HepG2 (cell line): Measurements from ENCODE around the gene LYZL6. TPM values are rescaled to one million over a fixed set of nuclear protein-coding genes. Genes with fewer than 3 reads are reported as not detected.

ENCODE experiments used
- ATAC-seq: fragments of 200-7000 bp; cut with Tn5 transposase; 3 replicates; pipeline ENCODE4 v1.9.1; 2020; ENCODE audit warnings: mild to moderate bottlenecking, moderate library complexity
- BruUV-seq: library from RNA; stranded (reverse); fragments of 400-500 nt; replicated peaks from 2 replicates; lab custom pipeline; 2021; lab: Mats Ljungman, UMichigan
- CTCF ChIA-PET: fragments of 300-600 bp; formaldehyde crosslinking; extraction: SDS; loops from one replicate; lab custom pipeline; 2021; ENCODE audit warnings: low total read pairs, inconsistent platforms, low intra/inter-chr PET ratio; lab: Yijun Ruan, JAX
- POLR2A ChIA-PET: fragments of 350-600 bp; sonication (Branson Sonifier 250); formaldehyde crosslinking; loops from one replicate; lab custom pipeline; 2020; ENCODE audit warnings: antibody characterized with exemption, inconsistent platforms; lab: Yijun Ruan, JAX
- DNase-seq: peaks from one replicate; pipeline ENCODE4 v3.0.0-alpha.2; 2015; ENCODE audit warnings: low spot score
- FAIRE-seq: peaks from 3 replicates; lab custom pipeline; 2011; peaks lifted over from hg19 to GRCh38; lab: Jason Lieb, UNC
- H2AFZ ChIP-seq: one replicate; pipeline ENCODE4 v1.6.1; 2011; ENCODE audit warnings: low read length, inconsistent platforms
- H3K27ac ChIP-seq: fragments of 300-600 bp; 3 replicates; pipeline ENCODE4 v1.8.0; 2011; ENCODE audit warnings: mixed run types, mild to moderate bottlenecking, mixed read lengths, low read length, inconsistent platforms; ENCODE audit not compliant: insufficient read depth; ENCODE audit errors: extremely low read length
- H3K27me3 ChIP-seq, 2 experiments: fragments of 200-600 bp in 1 of 2; 2 replicates in 1 of 2; 3 replicates in 1 of 2; pipeline versions ENCODE4 v1.6.0 to v1.8.0; 2011; ENCODE audit warnings: low read length in 2 of 2, mild to moderate bottlenecking in 2 of 2, moderate library complexity in 2 of 2, inconsistent platforms in 1 of 2; ENCODE audit not compliant: insufficient read depth in 2 of 2, control insufficient read depth in 1 of 2
- H3K36me3 ChIP-seq, 2 experiments: fragments of 200-600 bp in 1 of 2; replicated peaks in 1 of 2; 2 replicates in 1 of 2; 3 replicates in 1 of 2; pipeline versions ENCODE4 v1.5.1 to v1.8.0; 2011; ENCODE audit warnings: low read length in 2 of 2, inconsistent platforms in 1 of 2; ENCODE audit not compliant: insufficient read depth in 2 of 2, control insufficient read depth in 1 of 2
- H3K4me1 ChIP-seq: 2 replicates; pipeline ENCODE4 v1.5.1; 2012; ENCODE audit warnings: low read length, inconsistent platforms; ENCODE audit not compliant: insufficient read depth
- H3K4me2 ChIP-seq: 2 replicates; pipeline ENCODE4 v1.6.0; 2011; ENCODE audit warnings: low read depth, low read length, inconsistent platforms
- H3K4me3 ChIP-seq, 3 experiments: fragments of 200-600 bp in 1 of 3; sonication (generic), shearing (Covaris generic) in 1 of 3; replicated peaks in 1 of 3; 2 replicates each; pipeline ENCODE4 v1.5.1; 2011 to 2016; ENCODE audit warnings: low read length in 3 of 3, inconsistent platforms in 2 of 3, low read depth in 2 of 3, mild to moderate bottlenecking in 2 of 3, control low read depth in 1 of 3, mixed read lengths in 1 of 3; ENCODE audit not compliant: insufficient read depth in 1 of 3
- H3K79me2 ChIP-seq: one replicate; pipeline ENCODE4 v1.6.1; 2011; ENCODE audit warnings: low read length, inconsistent platforms; ENCODE audit not compliant: insufficient read depth
- H3K9ac ChIP-seq: 2 replicates; pipeline ENCODE4 v1.6.0; 2011; ENCODE audit warnings: mild to moderate bottlenecking, low read depth, low read length, inconsistent platforms; ENCODE audit not compliant: insufficient read depth
- H3K9me3 ChIP-seq: 2 replicates; pipeline ENCODE4 v1.5.1; 2012; ENCODE audit warnings: mild to moderate bottlenecking, low read length
- H4K20me1 ChIP-seq: 2 replicates; pipeline ENCODE4 v1.6.0; 2011; ENCODE audit warnings: inconsistent platforms, mild to moderate bottlenecking, low read length, moderate library complexity; ENCODE audit not compliant: insufficient read depth
- ATRX ChIP-seq: sonication (generic); formaldehyde crosslinking; IDR thresholded peaks from 2 replicates; pipeline ENCODE4 v1.4.0; 2020; ENCODE audit warnings: missing genetic modification reagents, borderline replicate concordance
- CEBPB ChIP-seq: IDR thresholded peaks from 2 replicates; pipeline ENCODE4 v1.6.1; 2011; ENCODE audit warnings: low read depth, low read length, improper control_type of control experiment, borderline replicate concordance
- JARID2 ChIP-seq: sonication (generic); formaldehyde crosslinking; IDR thresholded peaks from 2 replicates; pipeline ENCODE4 v1.8.1; 2023; ENCODE audit warnings: missing genetic modification reagents, inconsistent platforms; ENCODE audit not compliant: insufficient replicate concordance
- KLF13 ChIP-seq: sonication (generic); formaldehyde crosslinking; IDR thresholded peaks from 2 replicates; pipeline ENCODE4 v1.4.0; 2020; ENCODE audit warnings: mild to moderate bottlenecking, missing genetic modification reagents
- MBD4 ChIP-seq: IDR thresholded peaks from 2 replicates; pipeline ENCODE4 v1.6.1; 2012; ENCODE audit warnings: low read length, inconsistent platforms, borderline replicate concordance
- MEIS2 ChIP-seq: sonication (generic); formaldehyde crosslinking; IDR thresholded peaks from 2 replicates; pipeline ENCODE4 v1.9.0; 2021; ENCODE audit warnings: mild to moderate bottlenecking, missing genetic modification reagents
- PAF1 ChIP-seq: IDR thresholded peaks from 2 replicates; pipeline ENCODE4 v1.6.1; 2016; ENCODE audit warnings: missing genetic modification reagents, missing compliant biosample characterization
- ZNF350 ChIP-seq: sonication (generic); formaldehyde crosslinking; IDR thresholded peaks from 2 replicates; pipeline ENCODE4 v1.4.0; 2020; ENCODE audit warnings: mild to moderate bottlenecking, low read depth, missing genetic modification reagents, borderline replicate concordance
- ZNF773 ChIP-seq: sonication (generic); formaldehyde crosslinking; IDR thresholded peaks from 2 replicates; pipeline ENCODE4 v1.4.0; 2020; ENCODE audit warnings: missing genetic modification reagents, borderline replicate concordance
- ZNF841 ChIP-seq: sonication (generic); formaldehyde crosslinking; IDR thresholded peaks from 2 replicates; pipeline ENCODE4 v1.8.1; 2023; ENCODE audit warnings: missing genetic modification reagents, borderline replicate concordance
- ZNF878 ChIP-seq: sonication (generic); formaldehyde crosslinking; IDR thresholded peaks from 2 replicates; pipeline ENCODE4 v1.8.1; 2023; ENCODE audit warnings: mild to moderate bottlenecking, missing genetic modification reagents, moderate library complexity
- WGBS: methylation state at CpG from one replicate; pipeline ENCODE4 v1.1.6; 2017; ENCODE audit warnings: low lambda C conversion rate; 5-methylcytosine and 5-hydroxymethylcytosine counted together
- in situ Hi-C: cut with HindIII; loops from 2 replicates; pipeline ENCODE4 v1.10.0; 2017; ENCODE audit warnings: low pct_unique_long_range_greater_than_20kb; ENCODE audit not compliant: extremely low pct_ligation_motif_present
- intact Hi-C: fragments of 100-400 bp; cut with micrococcal nuclease; formaldehyde crosslinking; loops from one replicate; pipeline ENCODE4 v1.10.0; 2022; ENCODE audit not compliant: unreplicated experiment
- polyA plus RNA-seq, 8 experiments: library from polyadenylated mRNA; depleted of rRNA in 3 of 8; stranded (reverse) in 7 of 8; unstranded in 1 of 8; fragments of >200 nt; fragmentation: Illumina TruSeq in 4 of 8; extraction: Trizol in 4 of 8; gene quantifications; 2 replicates each; pipeline versions ENCODE4 v1.2.1 to v1.2.3, GENCODE V29; 2011 to 2016; ENCODE audit warnings: low read depth in 4 of 8, missing spikeins in 1 of 8, mixed read lengths in 1 of 8; ENCODE audit not compliant: insufficient read depth in 1 of 8
- total RNA-seq, 5 experiments: library from RNA; depleted of rRNA; stranded (reverse); fragments of >200 nt; fragmentation: Illumina TruSeq; extraction: Trizol; gene quantifications; 2 replicates each; pipeline ENCODE4 v1.2.3, GENCODE V29; 2016; ENCODE audit warnings: low read depth in 1 of 5
- TF ChIP-seq, protein P1 (sequence below): sonication (generic); formaldehyde crosslinking; IDR thresholded peaks from 2 replicates; pipeline ENCODE4 v1.4.0; 2020; ENCODE audit warnings: mild to moderate bottlenecking, low read depth, missing genetic modification reagents
- TF ChIP-seq, protein P2 (sequence below): sonication (generic); formaldehyde crosslinking; IDR thresholded peaks from 2 replicates; pipeline ENCODE4 v1.4.0; 2020; ENCODE audit warnings: low read depth, mild to moderate bottlenecking, missing genetic modification reagents

Gene LYZL6
- total and polyA plus RNA-seq, 2 of the 13 experiments (the other 11 are each of a cell fraction or from before 2014, with no cell fraction given) = not detected

DNA sequence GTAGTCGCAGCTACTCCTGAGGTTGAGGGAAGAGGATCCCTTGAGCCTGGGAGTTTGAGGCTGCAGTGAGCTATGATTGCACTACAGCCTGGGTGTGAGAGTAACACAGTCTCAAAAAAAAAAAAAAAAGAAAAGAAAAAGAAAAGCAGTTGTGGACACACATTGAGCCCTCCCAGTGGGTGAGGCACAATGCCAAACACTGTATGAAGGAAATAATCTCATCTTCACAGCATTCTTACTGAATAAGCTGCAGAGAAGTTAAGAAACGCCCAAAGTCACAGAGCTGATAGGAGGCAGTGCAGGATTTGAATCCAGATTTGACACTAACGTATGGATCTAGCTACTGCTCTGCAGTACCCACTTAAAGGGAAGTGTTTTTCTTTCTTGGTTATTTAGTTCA is 5.9 kb upstream of the LYZL6 start:
- DNase-seq (no peak), FAIRE-seq (no peak), ATAC-seq (no peak)
- TF ChIP-seq PAF1 (CRISPR knock-in tag) (no peak), ZNF841 (no peak), ZNF773 (no peak), KLF13 (no peak)
- TF ChIP-seq, protein P1, sequence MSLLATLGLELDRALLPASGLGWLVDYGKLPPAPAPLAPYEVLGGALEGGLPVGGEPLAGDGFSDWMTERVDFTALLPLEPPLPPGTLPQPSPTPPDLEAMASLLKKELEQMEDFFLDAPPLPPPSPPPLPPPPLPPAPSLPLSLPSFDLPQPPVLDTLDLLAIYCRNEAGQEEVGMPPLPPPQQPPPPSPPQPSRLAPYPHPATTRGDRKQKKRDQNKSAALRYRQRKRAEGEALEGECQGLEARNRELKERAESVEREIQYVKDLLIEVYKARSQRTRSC (CRISPR knock-in tag) = no peak
- TF ChIP-seq, protein P2, sequence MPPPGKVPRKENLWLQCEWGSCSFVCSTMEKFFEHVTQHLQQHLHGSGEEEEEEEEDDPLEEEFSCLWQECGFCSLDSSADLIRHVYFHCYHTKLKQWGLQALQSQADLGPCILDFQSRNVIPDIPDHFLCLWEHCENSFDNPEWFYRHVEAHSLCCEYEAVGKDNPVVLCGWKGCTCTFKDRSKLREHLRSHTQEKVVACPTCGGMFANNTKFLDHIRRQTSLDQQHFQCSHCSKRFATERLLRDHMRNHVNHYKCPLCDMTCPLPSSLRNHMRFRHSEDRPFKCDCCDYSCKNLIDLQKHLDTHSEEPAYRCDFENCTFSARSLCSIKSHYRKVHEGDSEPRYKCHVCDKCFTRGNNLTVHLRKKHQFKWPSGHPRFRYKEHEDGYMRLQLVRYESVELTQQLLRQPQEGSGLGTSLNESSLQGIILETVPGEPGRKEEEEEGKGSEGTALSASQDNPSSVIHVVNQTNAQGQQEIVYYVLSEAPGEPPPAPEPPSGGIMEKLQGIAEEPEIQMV = no peak
- H3K79me2 ChIP-seq = no peaks in the 10 kb centered on the region
- no peak overlapping the region for H3K4me3 ChIP-seq
- no TSS peak for BruUV-seq
- WGBS = 12% methylated on average over 3 of the region's 3 CpGs
- H3K27ac ChIP-seq = no peak overlapping the region
- intact Hi-C loops = no loop called here
- POLR2A ChIA-PET = interaction anchor here (1.8 kb wide), 1 partner anchor 23 kb away, joined by 6 read pairs; no protein-coding TSS in a partner anchor
- H3K9me3 ChIP-seq = no peaks in the 10 kb centered on the region
- 0 out of 2 replicates have a peak, but pooled peaks cover 5% of the 10 kb centered on the region for H3K4me1 ChIP-seq
- in situ Hi-C loops = no loop called here
- no peak overlapping the region for H2AFZ ChIP-seq
- no peaks in the 10 kb centered on the region for H3K36me3 ChIP-seq
- H3K9ac ChIP-seq = no peak overlapping the region
- H3K4me2 ChIP-seq = no peak overlapping the region
- CTCF ChIA-PET = no interaction called here
- H4K20me1 ChIP-seq = no peaks in the 10 kb centered on the region
- peaks cover 0 to 4% of the 10 kb centered on the region in 2 experiments; a peak in 1 of 5 replicates for H3K27me3 ChIP-seq

DNA sequence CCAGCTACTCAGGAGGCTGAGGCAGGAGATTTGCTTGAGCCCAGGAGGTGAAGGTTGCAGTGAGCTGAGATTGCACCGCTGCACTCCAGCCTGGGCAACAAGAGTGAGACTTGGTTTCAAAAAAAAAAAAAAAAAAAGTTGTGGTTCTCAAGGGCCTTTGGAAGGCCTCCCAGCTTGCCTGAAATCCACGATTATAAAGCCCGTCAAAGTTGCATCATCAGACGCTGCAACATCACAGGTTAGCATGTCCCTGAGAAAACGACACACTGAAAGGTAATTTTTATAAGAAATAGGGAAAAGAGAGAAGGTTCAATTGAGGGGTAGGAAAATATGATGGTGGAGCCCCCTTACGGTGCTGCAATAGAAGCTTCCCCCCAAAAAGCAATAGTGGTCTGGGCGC is 4.6 kb upstream of the LYZL6 start:
- H3K27ac ChIP-seq = no peak overlapping the region
- BruUV-seq = no TSS peak
- H3K79me2 ChIP-seq = no peaks in the 10 kb centered on the region
- no peaks in the 10 kb centered on the region for H4K20me1 ChIP-seq
- 0 out of 2 replicates have a peak, but pooled peaks cover 5% of the 10 kb centered on the region for H3K4me1 ChIP-seq
- 44% methylated on average over 7 of the region's 7 CpGs for WGBS
- H3K36me3 ChIP-seq = no peaks in the 10 kb centered on the region
- CTCF ChIA-PET = interaction anchor here (3.5 kb wide), 1 partner anchor 201 kb away, joined by 26 read pairs; no protein-coding TSS in a partner anchor
- H3K4me3 ChIP-seq = no peak overlapping the region
- peaks cover 0 to 5% of the 10 kb centered on the region in 2 experiments; a peak in 1 of 5 replicates for H3K27me3 ChIP-seq
- intact Hi-C loops = no loop called here
- TF ChIP-seq JARID2 (no peak), ZNF878 (CRISPR knock-in tag) (no peak), MBD4 (no peak), ATRX (CRISPR knock-in tag) (no peak), ZNF350 (CRISPR knock-in tag) (no peak), MEIS2 (CRISPR knock-in tag) (no peak), CEBPB (0 out of 2 replicates have a peak, but pooled peaks have one; percentile 13)
- DNase-seq = no peak
- in situ Hi-C loops = no loop called here
- no peaks in the 10 kb centered on the region for H3K9me3 ChIP-seq
- FAIRE-seq = no peak
- H3K4me2 ChIP-seq = no peak overlapping the region
- POLR2A ChIA-PET = interaction anchor here (1.2 kb wide), 1 partner anchor 33 kb away, joined by 4 read pairs; the partner anchor contains the start of gene CCL16
- no peak overlapping the region for H3K9ac ChIP-seq
- no peak overlapping the region for H2AFZ ChIP-seq
- no peak for ATAC-seq
